Measurements from ENCODE around the gene C4BPA.

C4BPA gene

DNA sequence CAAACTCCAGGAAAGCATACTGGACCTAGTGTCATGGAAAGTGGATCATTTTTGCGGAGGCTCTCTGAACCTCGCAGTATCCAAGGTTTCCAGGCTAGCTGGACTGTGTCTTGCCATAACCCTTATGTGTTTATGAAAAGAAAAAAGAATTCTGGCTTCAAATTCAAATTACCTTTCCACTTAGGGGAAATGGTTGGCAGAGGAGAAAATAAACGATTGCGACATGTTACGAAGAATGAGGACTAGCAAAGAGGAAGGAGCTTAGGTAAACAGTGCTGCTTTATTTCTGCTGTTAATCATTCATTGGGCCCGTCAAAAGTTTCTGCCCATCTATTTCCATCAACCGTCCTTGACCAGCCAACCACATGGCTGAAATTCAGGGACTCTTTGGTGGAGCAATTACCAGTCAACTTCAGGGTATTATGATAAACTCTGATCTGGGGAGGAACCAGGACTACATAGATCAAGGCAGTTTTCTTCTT lies at the start of gene C4BPA:
Gene C4BPA, plus strand, starts transcription at position 342 of the 482 bp plus-strand sequence. CDS start 8,793 bp downstream, outside the sequence.
- in situ Hi-C loops (cut with HindIII; ENCODE audit: low sequenced_read_pairs), result no loop called here

- in situ Hi-C loops (cut with HindIII; ENCODE audit: low sequenced_read_pairs), result loop anchor here (25.0 kb wide), 1 partner anchor 358 kb away; no protein-coding TSS in a partner anchor
Measured at GRCh38 chr1:207054491-207054890, 49.5 kb upstream of the C4BPA start.

- in situ Hi-C loops (cut with HindIII; ENCODE audit: low sequenced_read_pairs), result loop anchor here (25.0 kb wide), 1 partner anchor 357 kb away; no protein-coding TSS in a partner anchor
Measured at GRCh38 chr1:207055386-207056001, 48.5 kb upstream of the C4BPA start.

DNA sequence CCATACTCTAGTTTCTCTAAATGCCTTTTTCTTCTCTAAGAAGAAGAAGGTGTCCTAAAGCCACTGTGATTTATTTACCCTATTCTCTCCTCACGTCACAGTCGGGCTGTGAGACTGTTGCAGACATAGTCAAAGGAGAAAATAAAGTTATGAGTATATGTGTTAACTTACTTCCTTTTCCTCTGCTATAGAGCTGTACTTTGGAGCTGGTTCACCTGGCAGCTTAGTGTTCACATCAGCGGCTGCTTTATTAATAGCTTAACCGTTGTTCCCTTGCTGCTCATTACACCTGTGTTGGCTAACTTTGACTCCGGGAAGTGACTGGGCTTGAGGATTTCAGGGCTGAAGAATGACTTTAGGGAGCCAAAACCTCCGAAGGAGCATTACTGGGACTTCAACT lies 47.4 kb upstream of the C4BPA start:
- in situ Hi-C loops (cut with HindIII; ENCODE audit: low sequenced_read_pairs), result loop anchor here (25.0 kb wide), 1 partner anchor 356 kb away; no protein-coding TSS in a partner anchor

DNA sequence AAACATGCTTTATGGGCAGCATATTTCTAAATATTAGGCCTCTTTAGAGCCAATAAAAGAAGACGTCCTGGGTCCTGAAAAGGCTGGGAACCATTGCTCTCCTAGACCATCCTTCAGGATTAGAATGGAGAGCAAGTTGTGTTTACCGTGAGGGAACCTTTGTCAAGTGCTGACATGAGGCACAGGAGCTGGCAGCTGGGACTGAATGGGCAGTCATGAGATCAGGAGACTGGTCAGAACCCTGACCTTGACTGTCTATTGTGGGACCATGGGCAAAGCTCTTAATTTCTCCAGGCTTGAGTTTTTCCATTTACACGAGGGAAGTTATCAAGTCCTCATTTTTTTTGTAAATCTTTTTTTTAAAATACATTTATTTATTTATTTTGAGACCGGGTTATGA lies 45.8 kb upstream of the C4BPA start:
- in situ Hi-C loops (cut with HindIII; ENCODE audit: low sequenced_read_pairs), result loop anchor here (25.0 kb wide), 1 partner anchor 354 kb away; no protein-coding TSS in a partner anchor

- in situ Hi-C loops (cut with HindIII; ENCODE audit: low sequenced_read_pairs), result loop anchor here (25.0 kb wide), 1 partner anchor 353 kb away; no protein-coding TSS in a partner anchor
Measured at GRCh38 chr1:207058878-207059867, 44.9 kb upstream of the C4BPA start.

DNA sequence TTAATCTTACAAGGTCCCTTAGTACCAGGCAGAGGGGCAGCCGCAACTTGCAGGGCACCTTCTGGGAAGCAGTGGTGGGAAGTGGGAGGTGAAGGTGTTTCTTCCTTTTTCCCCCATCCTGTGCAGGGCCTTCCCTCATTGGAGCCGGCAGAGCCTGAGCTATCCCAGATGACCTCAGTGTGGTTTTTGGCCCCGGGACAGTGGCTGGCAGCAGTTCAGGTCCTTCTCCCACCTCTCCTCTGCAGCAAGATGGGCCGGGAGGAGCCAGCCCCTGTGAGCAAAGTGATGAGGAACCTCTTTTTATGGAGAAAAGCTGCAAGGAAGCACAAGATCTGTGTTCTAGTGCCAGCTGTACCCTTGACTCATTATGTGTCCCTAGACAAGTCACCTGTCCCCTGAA lies 44.2 kb upstream of the C4BPA start:
- in situ Hi-C loops (cut with HindIII; ENCODE audit: low sequenced_read_pairs), result loop anchor here (25.0 kb wide), 1 partner anchor 352 kb away; no protein-coding TSS in a partner anchor

DNA sequence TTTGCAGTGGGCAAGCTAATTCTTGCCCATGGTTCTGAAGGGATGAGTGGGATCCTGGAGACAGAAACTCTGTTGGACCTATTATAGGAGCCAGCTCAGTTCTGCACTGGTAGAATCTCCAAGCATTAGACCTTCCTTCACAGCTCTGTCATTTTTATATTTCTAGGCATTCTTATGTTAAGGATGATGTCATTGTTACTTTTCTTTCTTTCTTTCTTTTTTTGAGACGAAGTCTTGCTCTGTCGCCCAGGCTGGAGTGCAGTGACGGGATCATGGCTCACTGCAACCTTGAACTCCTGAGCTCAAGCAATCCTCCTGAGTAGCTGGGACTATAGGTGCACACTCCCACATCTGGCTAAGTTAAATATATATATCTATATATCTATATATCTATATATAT lies 43.4 kb upstream of the C4BPA start:
- in situ Hi-C loops (cut with HindIII; ENCODE audit: low sequenced_read_pairs), result loop anchor here (25.0 kb wide), 1 partner anchor 352 kb away; no protein-coding TSS in a partner anchor

- in situ Hi-C loops (cut with HindIII; ENCODE audit: low sequenced_read_pairs), result loop anchor here (25.0 kb wide), 1 partner anchor 350 kb away; no protein-coding TSS in a partner anchor
Measured at GRCh38 chr1:207062058-207062457, 42.0 kb upstream of the C4BPA start.

- in situ Hi-C loops (cut with HindIII; ENCODE audit: low sequenced_read_pairs), result loop anchor here (25.0 kb wide), 1 partner anchor 349 kb away; no protein-coding TSS in a partner anchor
Measured at GRCh38 chr1:207063014-207063413, 41.0 kb upstream of the C4BPA start.

DNA sequence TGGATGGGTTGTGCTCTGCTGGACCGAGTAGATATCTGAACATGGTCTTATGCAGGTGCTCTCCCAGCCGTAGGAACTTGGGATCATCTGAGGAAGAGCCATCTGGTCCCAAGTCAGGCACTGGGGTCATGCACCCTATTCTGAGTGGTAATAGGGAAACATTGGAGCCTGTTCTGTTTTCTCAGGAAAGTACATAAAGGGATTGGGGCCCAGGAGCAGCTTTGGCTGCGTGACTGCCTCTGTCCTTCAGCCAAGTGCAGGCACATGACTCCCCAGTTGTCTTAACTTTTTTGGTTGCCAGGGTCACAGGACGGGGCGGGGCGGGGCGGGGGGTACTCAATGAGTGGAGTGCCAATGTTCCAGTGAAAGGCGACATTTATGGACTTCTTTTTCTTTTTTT lies 39.5 kb upstream of the C4BPA start:
- in situ Hi-C loops (cut with HindIII; ENCODE audit: low sequenced_read_pairs), result loop anchor here (25.0 kb wide), 1 partner anchor 348 kb away; no protein-coding TSS in a partner anchor

GRCh38 chr1:207067185-207067584 lies 36.8 kb upstream of the C4BPA start:
- in situ Hi-C loops (cut with HindIII; ENCODE audit: low sequenced_read_pairs), result loop anchor here (25.0 kb wide), 1 partner anchor 345 kb away; no protein-coding TSS in a partner anchor

GRCh38 chr1:207067665-207068064 lies 36.4 kb upstream of the C4BPA start:
- in situ Hi-C loops (cut with HindIII; ENCODE audit: low sequenced_read_pairs), result loop anchor here (25.0 kb wide), 1 partner anchor 345 kb away; no protein-coding TSS in a partner anchor

DNA sequence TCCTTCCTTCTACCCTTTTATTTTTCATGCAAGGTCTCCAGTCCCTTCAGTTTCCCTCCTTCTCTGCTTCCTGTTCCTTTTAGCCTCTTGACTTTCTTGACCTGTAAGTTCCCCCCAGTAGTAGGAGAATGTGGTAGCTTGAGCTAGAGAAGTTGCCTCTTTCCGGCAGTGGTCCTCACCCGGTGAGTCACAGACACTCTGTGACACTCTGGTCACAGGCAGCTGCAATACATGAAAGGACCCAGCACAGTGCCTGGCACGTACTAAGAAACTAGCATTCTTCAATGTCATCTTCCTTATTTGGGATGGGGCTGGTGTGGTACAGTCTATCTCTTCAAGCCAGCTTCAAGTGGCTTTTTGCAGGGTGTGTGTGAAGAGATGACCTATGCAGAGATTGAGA lies 35.0 kb upstream of the C4BPA start:
- in situ Hi-C loops (cut with HindIII; ENCODE audit: low sequenced_read_pairs), result loop anchor here (25.0 kb wide), 1 partner anchor 343 kb away; no protein-coding TSS in a partner anchor

DNA sequence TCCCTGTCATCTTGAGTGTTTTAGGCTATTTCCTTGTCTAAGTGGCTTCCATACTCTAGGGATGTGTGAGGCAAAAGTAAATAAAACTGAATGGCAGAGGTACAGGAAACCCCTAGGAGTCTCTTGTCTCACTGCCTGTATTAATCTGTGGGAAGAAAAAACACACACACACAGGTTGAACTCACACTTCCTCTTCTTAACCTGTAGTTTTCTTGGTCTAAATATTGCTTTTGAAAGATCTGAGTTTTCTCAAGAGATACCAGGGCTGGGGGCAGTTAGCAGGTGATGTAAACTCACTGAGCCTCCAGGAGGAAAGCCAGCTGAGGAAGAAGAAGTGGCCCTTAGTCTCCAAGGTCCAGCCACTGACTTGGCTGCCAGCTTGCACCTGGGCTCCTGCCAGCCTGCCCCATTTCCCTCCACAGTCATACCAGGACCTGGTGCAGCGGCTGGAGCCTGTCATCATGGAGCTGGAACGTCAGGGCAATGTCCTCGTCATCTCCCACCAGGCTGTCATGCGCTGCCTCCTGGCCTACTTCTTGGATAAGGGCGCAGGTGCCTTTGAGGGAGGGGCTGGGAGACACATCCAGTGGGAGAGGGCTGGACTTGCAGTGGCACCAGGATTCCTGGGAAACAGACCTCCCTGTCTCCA lies 34.1 kb upstream of the C4BPA start:
- in situ Hi-C loops (cut with HindIII; ENCODE audit: low sequenced_read_pairs), result loop anchor here (25.0 kb wide), 1 partner anchor 342 kb away; no protein-coding TSS in a partner anchor

GRCh38 chr1:207070811-207071210 lies 33.2 kb upstream of the C4BPA start:
- in situ Hi-C loops (cut with HindIII; ENCODE audit: low sequenced_read_pairs), result loop anchor here (25.0 kb wide), 1 partner anchor 341 kb away; no protein-coding TSS in a partner anchor

DNA sequence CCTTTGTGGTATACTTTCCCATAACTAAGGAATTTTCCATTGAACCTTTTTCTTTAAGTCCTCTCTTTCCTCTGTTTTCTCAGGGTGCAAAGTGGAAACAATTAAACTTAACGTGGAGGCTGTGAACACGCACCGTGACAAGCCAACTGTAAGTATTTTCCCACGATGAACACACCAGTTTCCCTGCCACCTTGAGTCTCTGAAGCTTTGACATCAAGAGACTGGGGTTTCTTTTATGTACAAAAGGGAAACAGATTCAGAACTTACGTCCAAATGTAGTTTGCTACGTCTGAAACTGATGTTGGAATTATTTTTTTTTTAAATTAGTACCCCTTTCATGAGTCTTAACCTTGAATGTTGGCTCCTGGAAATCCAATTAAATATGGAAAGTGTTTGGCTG lies 32.6 kb upstream of the C4BPA start:
- in situ Hi-C loops (cut with HindIII; ENCODE audit: low sequenced_read_pairs), result loop anchor here (25.0 kb wide), 1 partner anchor 341 kb away; no protein-coding TSS in a partner anchor

DNA sequence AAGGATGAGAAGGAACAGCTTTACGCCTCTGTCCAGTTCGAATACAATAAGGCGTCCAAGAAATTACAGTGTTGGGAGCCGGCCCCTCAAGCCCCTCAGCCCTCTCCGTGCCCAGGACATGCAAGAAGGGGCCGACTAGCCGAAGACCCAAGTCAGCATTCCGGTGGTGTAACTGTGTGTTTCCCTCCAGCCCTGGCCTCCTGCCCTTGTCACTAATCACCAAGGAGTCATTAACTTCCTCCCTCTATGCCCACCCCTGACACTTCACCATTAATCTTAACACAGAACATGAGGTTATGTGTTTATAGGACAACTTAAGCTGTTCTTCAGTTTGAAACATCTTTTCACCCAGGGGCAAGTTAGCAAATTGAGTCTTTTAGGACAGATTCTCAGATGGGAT lies 31.8 kb upstream of the C4BPA start:
- in situ Hi-C loops (cut with HindIII; ENCODE audit: low sequenced_read_pairs), result loop anchor here (25.0 kb wide), 1 partner anchor 340 kb away; no protein-coding TSS in a partner anchor

DNA sequence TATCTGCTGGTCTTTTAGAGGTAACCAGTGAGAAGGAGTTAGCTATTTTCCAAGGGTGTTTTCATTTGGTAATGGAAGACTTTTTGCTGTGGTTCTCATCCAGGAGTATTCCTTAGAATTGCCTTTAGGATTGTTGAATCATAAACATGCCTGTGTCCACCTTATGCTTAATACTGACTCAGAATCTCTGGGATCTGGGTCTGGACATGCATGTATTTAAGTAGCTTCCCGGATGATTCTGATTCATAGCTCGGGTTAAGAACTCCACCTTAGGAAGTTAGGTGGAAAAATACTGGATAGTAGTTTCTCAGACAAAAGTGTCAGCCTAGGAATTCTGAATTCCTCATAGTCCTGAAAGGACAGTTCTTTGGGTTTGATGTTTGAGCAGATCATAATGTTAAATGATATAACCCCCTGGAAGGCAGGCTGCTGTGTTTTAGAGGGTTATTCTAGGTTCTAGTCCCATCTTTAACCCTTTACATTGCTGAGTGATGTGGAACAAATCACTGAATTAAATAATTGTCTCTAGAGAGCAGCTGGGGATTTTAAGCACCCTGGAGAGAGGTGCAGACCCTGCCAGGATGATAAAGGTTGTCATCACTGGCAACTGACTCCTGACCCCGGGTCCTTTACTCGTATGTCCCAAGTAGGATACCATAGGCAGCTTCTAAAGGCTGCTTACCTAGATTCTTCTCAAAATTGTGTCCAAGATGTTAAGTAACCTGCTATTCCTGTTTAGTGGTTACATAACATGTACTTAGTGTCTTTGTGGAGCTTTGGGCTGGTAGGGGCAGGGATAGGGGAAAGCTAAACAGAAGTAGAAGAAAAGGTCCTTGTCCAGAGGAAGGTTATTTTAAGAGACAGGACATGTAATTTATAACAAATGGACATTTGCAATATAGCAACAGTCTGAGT lies 29.9 kb upstream of the C4BPA start:
- in situ Hi-C loops (cut with HindIII; ENCODE audit: low sequenced_read_pairs), result loop anchor here (25.0 kb wide), 1 partner anchor 338 kb away; no protein-coding TSS in a partner anchor

Data from DLD1 (cell line).